ENCODE data around the gene HLCS.

The HLCS gene

DNA sequence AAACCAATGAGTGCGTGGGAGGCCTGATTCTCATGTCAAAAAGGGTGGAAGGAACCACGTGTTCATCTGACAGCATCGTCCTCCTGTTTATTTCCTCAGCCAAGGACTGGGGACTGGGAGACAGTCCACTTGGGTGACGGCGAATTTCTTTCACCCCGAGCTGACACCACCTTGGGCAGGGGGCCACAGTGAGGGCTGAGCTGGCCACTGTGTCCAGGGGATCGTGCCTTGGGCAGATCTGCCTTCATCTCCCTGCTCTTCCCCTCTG, 145.5 kb downstream of the HLCS start:
- 0 out of 2 replicates have a peak, but pooled peaks have one; percentile 3 for TF ChIP-seq EGR2 (tag by site-specific recombination; IDR thresholded peaks at IDR 0.05; ENCODE audit: low read depth)
- TF ChIP-seq, protein P1, sequence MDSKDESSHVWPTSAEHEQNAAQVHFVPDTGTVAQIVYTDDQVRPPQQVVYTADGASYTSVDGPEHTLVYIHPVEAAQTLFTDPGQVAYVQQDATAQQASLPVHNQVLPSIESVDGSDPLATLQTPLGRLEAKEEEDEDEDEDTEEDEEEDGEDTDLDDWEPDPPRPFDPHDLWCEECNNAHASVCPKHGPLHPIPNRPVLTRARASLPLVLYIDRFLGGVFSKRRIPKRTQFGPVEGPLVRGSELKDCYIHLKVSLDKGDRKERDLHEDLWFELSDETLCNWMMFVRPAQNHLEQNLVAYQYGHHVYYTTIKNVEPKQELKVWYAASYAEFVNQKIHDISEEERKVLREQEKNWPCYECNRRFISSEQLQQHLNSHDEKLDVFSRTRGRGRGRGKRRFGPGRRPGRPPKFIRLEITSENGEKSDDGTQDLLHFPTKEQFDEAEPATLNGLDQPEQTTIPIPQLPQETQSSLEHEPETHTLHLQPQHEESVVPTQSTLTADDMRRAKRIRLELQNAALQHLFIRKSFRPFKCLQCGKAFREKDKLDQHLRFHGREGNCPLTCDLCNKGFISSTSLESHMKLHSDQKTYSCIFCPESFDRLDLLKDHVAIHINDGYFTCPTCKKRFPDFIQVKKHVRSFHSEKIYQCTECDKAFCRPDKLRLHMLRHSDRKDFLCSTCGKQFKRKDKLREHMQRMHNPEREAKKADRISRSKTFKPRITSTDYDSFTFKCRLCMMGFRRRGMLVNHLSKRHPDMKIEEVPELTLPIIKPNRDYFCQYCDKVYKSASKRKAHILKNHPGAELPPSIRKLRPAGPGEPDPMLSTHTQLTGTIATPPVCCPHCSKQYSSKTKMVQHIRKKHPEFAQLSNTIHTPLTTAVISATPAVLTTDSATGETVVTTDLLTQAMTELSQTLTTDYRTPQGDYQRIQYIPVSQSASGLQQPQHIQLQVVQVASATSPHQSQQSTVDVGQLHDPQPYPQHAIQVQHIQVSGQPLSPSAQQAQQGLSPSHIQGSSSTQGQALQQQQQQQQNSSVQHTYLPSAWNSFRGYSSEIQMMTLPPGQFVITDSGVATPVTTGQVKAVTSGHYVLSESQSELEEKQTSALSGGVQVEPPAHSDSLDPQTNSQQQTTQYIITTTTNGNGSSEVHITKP (tag by site-specific recombination; IDR thresholded peaks at IDR 0.05), result peak; percentile 79
- TF ChIP-seq ZNF423 (tag by site-specific recombination; IDR thresholded peaks at IDR 0.05), result peak; percentile 21; the same call in 1 of the 2 replicates
- TF ChIP-seq, protein P2, sequence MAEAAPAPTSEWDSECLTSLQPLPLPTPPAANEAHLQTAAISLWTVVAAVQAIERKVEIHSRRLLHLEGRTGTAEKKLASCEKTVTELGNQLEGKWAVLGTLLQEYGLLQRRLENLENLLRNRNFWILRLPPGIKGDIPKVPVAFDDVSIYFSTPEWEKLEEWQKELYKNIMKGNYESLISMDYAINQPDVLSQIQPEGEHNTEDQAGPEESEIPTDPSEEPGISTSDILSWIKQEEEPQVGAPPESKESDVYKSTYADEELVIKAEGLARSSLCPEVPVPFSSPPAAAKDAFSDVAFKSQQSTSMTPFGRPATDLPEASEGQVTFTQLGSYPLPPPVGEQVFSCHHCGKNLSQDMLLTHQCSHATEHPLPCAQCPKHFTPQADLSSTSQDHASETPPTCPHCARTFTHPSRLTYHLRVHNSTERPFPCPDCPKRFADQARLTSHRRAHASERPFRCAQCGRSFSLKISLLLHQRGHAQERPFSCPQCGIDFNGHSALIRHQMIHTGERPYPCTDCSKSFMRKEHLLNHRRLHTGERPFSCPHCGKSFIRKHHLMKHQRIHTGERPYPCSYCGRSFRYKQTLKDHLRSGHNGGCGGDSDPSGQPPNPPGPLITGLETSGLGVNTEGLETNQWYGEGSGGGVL (tag by site-specific recombination; IDR thresholded peaks at IDR 0.05), result 0 out of 2 replicates have a peak, but pooled peaks have one; percentile 4
- no peak for TF ChIP-seq ZBTB20 (tag by site-specific recombination; IDR thresholded peaks at IDR 0.05)
- TF ChIP-seq, protein P3, sequence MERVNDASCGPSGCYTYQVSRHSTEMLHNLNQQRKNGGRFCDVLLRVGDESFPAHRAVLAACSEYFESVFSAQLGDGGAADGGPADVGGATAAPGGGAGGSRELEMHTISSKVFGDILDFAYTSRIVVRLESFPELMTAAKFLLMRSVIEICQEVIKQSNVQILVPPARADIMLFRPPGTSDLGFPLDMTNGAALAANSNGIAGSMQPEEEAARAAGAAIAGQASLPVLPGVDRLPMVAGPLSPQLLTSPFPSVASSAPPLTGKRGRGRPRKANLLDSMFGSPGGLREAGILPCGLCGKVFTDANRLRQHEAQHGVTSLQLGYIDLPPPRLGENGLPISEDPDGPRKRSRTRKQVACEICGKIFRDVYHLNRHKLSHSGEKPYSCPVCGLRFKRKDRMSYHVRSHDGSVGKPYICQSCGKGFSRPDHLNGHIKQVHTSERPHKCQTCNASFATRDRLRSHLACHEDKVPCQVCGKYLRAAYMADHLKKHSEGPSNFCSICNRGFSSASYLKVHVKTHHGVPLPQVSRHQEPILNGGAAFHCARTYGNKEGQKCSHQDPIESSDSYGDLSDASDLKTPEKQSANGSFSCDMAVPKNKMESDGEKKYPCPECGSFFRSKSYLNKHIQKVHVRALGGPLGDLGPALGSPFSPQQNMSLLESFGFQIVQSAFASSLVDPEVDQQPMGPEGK (tag by site-specific recombination; IDR thresholded peaks at IDR 0.05), result 0 out of 2 replicates have a peak, but pooled peaks have one; percentile 36
- no peak for TF ChIP-seq ZNF404 (tag by site-specific recombination; IDR thresholded peaks at IDR 0.05)
- peak; percentile 31; the same call in 1 of the 2 replicates for TF ChIP-seq ZBTB17 (tag by site-specific recombination; IDR thresholded peaks at IDR 0.05)
- POLR2A ChIA-PET, result no interaction called here
- Histone ChIP-seq H3K27ac (ENCODE audit: extremely low read depth, low read depth, low read length) (no peak overlapping the region), H3K9me3 (ENCODE audit: control insufficient read depth, insufficient read depth, low read depth, low read length) (no peaks in the 10 kb centered on the region), H3K4me1 (ENCODE audit: control insufficient read depth, insufficient read depth, low read length) (peaks cover 9% of the 10 kb centered on the region), H3K36me3 (ENCODE audit: control insufficient read depth in 2 of 2, insufficient read depth in 1 of 2, low read length in 2 of 2) (no peaks in the 10 kb centered on the region), H3K4me3 (ENCODE audit: low read depth, low read length) (no peak overlapping the region)
- CTCF ChIA-PET, result interaction anchor here (1.2 kb wide), 1 partner anchor 105 kb away, joined by 3 read pairs; no protein-coding TSS in a partner anchor

DNA sequence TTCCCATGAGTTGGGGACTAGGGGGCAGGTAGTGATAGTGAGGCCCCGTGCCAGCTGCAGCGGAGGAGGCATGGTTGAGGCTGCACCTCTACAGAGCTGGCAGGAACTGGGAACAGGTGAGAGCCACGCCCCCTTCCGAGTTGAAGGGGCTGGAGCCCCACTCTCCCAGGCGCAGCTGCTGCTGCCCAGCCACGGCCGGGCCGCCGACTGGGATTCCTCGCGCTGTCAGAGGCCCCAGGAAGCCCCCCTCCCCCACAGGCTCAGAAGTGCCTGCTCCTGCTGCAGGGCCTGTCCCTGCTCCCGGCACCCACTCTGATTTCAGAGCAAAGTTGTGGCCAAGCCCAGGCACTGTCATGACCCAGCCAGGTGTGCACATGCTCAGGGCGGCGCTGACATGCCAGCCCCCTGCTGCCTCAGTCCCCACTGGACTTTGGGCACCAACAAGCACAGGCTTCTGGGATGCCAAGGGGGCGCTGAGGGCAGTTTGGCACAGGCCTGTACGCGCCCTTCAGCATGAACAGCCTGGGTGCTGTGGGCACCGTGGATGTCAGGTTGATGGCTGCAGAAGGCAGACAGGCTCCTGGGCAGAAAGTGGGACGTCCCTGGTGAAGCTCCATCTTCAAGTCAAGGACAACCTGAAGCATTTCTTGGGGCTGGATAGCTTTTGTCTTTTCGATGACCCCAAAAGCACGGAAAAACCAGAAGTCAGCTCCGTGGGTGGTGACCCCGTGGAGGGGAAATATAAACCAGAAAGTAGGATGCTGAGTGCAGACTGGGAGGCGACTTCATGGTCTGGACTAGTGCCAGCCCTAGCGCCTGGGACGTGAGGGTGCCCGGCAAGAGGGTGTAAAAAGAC, 146.1 kb downstream of the HLCS start:
- H3K27ac ChIP-seq (ENCODE audit: extremely low read depth, low read depth, low read length), result no peak overlapping the region
- TF ChIP-seq ZNF366 (tag by site-specific recombination; conservative IDR thresholded peaks at IDR 0.05), result no peak
- TF ChIP-seq, protein P2 (tag by site-specific recombination; IDR thresholded peaks at IDR 0.05), result peak; percentile 36; the same call in 1 of the 2 replicates
- peak; percentile 76 for TF ChIP-seq ZIC2 (tag by site-specific recombination; IDR thresholded peaks at IDR 0.05)
- peak; percentile 96 for TF ChIP-seq GLIS1 (tag by site-specific recombination; IDR thresholded peaks at IDR 0.05)
- 0 out of 2 replicates have a peak, but pooled peaks have one; percentile 20 for TF ChIP-seq ZXDB (tag by site-specific recombination; IDR thresholded peaks at IDR 0.05)
- TF ChIP-seq ZBTB8A (tag by site-specific recombination; IDR thresholded peaks at IDR 0.05), result peak; percentile 92; the same call in 1 of the 2 replicates
- TF ChIP-seq KLF9 (tag by site-specific recombination; IDR thresholded peaks at IDR 0.05; ENCODE audit: low read depth), result peak; percentile 47
- no peak for TF ChIP-seq ZBTB48 (tag by site-specific recombination; IDR thresholded peaks at IDR 0.05)
- no peak for TF ChIP-seq ZNF561 (tag by site-specific recombination; IDR thresholded peaks at IDR 0.05; ENCODE audit: borderline replicate concordance)
- no peak for TF ChIP-seq ZNF530 (tag by site-specific recombination; IDR thresholded peaks at IDR 0.05; ENCODE audit: low read depth)
- TF ChIP-seq, protein P4, sequence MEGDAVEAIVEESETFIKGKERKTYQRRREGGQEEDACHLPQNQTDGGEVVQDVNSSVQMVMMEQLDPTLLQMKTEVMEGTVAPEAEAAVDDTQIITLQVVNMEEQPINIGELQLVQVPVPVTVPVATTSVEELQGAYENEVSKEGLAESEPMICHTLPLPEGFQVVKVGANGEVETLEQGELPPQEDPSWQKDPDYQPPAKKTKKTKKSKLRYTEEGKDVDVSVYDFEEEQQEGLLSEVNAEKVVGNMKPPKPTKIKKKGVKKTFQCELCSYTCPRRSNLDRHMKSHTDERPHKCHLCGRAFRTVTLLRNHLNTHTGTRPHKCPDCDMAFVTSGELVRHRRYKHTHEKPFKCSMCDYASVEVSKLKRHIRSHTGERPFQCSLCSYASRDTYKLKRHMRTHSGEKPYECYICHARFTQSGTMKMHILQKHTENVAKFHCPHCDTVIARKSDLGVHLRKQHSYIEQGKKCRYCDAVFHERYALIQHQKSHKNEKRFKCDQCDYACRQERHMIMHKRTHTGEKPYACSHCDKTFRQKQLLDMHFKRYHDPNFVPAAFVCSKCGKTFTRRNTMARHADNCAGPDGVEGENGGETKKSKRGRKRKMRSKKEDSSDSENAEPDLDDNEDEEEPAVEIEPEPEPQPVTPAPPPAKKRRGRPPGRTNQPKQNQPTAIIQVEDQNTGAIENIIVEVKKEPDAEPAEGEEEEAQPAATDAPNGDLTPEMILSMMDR (tag by site-specific recombination; IDR thresholded peaks at IDR 0.05), result no peak
- TF ChIP-seq IKZF3 (tag by site-specific recombination; IDR thresholded peaks at IDR 0.05), result no peak
- TF ChIP-seq EGR2 (tag by site-specific recombination; IDR thresholded peaks at IDR 0.05; ENCODE audit: low read depth), result peak; percentile 92
- TF ChIP-seq ZFHX2 (tag by site-specific recombination; conservative IDR thresholded peaks at IDR 0.05), result peak; percentile 94
- TF ChIP-seq ZBTB20 (tag by site-specific recombination; IDR thresholded peaks at IDR 0.05), result no peak
- POLR2A ChIA-PET, result no interaction called here
- no peak overlapping the region for H3K4me3 ChIP-seq (ENCODE audit: low read depth, low read length)
- CTCF ChIA-PET, result interaction anchor here (1.2 kb wide), 1 partner anchor 104 kb away, joined by 3 read pairs; no protein-coding TSS in a partner anchor
- no peaks in the 10 kb centered on the region for H3K36me3 ChIP-seq (ENCODE audit: control insufficient read depth in 2 of 2, insufficient read depth in 1 of 2, low read length in 2 of 2)
- H3K4me1 ChIP-seq (ENCODE audit: control insufficient read depth, insufficient read depth, low read length), result peaks cover 6% of the 10 kb centered on the region
- H3K9me3 ChIP-seq (ENCODE audit: control insufficient read depth, insufficient read depth, low read depth, low read length), result no peaks in the 10 kb centered on the region
